Gastrocnemius medialis (tissue), 4 donors: ENCODE data around the gene ODAD4. TPM values are rescaled to one million over a fixed set of nuclear protein-coding genes. Genes with fewer than 3 reads are reported as not detected.
"Not testable (repeated sequence)": the region's sequence is repeated elsewhere in the genome, so short reads cannot be mapped to it uniquely, and the experiment has no call there.

Source experiments
- ATAC-seq, 2 donors: fragments of 150-250 bp; one replicate each; pipeline ENCODE4 v1.9.1; 2016
- DNase-seq, 2 donors: peaks; one replicate each; pipeline ENCODE4 v3.0.0-alpha.2; 2019
- H3K27ac ChIP-seq, 4 donors: fragments of 200-600 bp; sonication (generic); 1 replicate in 1 of 4; 2 replicates in 3 of 4; pipeline ENCODE4 v1.5.1; 2016 to 2018; ENCODE audit warnings: mild to moderate bottlenecking in 2 of 4, moderate library complexity in 1 of 4
- H3K27me3 ChIP-seq, 3 donors: fragments of 200-600 bp; sonication (generic) in 2 of 3; 1 replicate in 1 of 3; 2 replicates in 2 of 3; pipeline versions ENCODE4 v1.5.1 to v1.6.0; 2016 to 2019; ENCODE audit warnings: mild to moderate bottlenecking in 1 of 3, moderate library complexity in 1 of 3
- H3K36me3 ChIP-seq, 2 donors: fragments of 200-600 bp; sonication (generic) in 1 of 2; one replicate each; pipeline ENCODE4 v1.5.1; 2017 to 2018
- H3K4me1 ChIP-seq, 2 donors: fragments of 200-600 bp; sonication (generic) in 1 of 2; one replicate each; pipeline ENCODE4 v1.5.1; 2016 to 2017; ENCODE audit warnings: mild to moderate bottlenecking in 2 of 2
- H3K4me3 ChIP-seq, 4 donors: fragments of 200-600 bp; sonication (generic) in 3 of 4; 1 replicate in 1 of 4; 2 replicates in 3 of 4; pipeline ENCODE4 v1.5.1; 2016 to 2019; ENCODE audit warnings: mild to moderate bottlenecking in 2 of 4
- H3K9me3 ChIP-seq, 3 donors: fragments of 200-600 bp; sonication (generic) in 2 of 3; 1 replicate in 1 of 3; 2 replicates in 2 of 3; pipeline ENCODE4 v1.5.1; 2016 to 2019
- CTCF ChIP-seq, 5 experiments: fragments of 450-650 bp in 3 of 5; fragments of 200-600 bp in 2 of 5; sonication (generic) in 2 of 5; IDR thresholded peaks in 4 of 5; conservative IDR thresholded peaks in 1 of 5; 1 replicate in 4 of 5; 2 replicates in 1 of 5; pipeline ENCODE4 v1.5.1; 2016 to 2019; ENCODE audit warnings: antibody characterized with exemption in 5 of 5, mild to moderate bottlenecking in 3 of 5, moderate library complexity in 3 of 5
- POLR2A ChIP-seq, 2 donors: fragments of 450-650 bp; IDR thresholded peaks; one replicate each; pipeline ENCODE4 v1.6.1; 2017; ENCODE audit warnings: antibody characterized with exemption in 2 of 2, mild to moderate bottlenecking in 2 of 2, moderate library complexity in 2 of 2
- in situ Hi-C, 4 donors: fragments of 200-750 bp; cut with MboI; loops; one replicate each; pipeline versions ENCODE4 v1.15.0 to v1.8.0; 2017; ENCODE audit warnings: low sequenced_read_pairs in 4 of 4
- intact Hi-C: fragments of 100-400 bp; cut with DNase I; formaldehyde crosslinking; loops from one replicate; pipeline ENCODE4 v1.15.1; 2023; ENCODE audit warnings: low total_unique reads
- total RNA-seq, 4 donors: library from RNA; depleted of rRNA; stranded (reverse); fragments of >200 nt; gene quantifications; one replicate each; pipeline versions ENCODE4 v1.1.0 to v1.2.3, GENCODE V29; 2016

The ODAD4 gene
- total RNA-seq, 4 donors from 2014 or later, result 0.13 to 1.3 (median 0.20) TPM; not detected in 1

- DNase-seq (no peak), ATAC-seq (no peak)
- H3K36me3 ChIP-seq, result no peaks in the 10 kb centered on the region
- in situ Hi-C loops (no loop called here), intact Hi-C loops (no loop called here)
- H3K27ac ChIP-seq, result no peak overlapping the region
- peaks cover 5 to 12% of the 10 kb centered on the region in 2 donors for H3K4me1 ChIP-seq
- no peak overlapping the region for H3K4me3 ChIP-seq
- no peaks in the 10 kb centered on the region for H3K9me3 ChIP-seq
- no peaks in the 10 kb centered on the region for H3K27me3 ChIP-seq
- TF ChIP-seq POLR2A (IDR thresholded peaks at IDR 0.05) (no peak), CTCF (IDR thresholded peaks at IDR 0.05 in 4 of 5, conservative IDR thresholded peaks at IDR 0.05 in 1 of 5) (no peak)
Measured at GRCh38 chr17:41925991-41926590, 4.3 kb upstream of the ODAD4 start.

DNA sequence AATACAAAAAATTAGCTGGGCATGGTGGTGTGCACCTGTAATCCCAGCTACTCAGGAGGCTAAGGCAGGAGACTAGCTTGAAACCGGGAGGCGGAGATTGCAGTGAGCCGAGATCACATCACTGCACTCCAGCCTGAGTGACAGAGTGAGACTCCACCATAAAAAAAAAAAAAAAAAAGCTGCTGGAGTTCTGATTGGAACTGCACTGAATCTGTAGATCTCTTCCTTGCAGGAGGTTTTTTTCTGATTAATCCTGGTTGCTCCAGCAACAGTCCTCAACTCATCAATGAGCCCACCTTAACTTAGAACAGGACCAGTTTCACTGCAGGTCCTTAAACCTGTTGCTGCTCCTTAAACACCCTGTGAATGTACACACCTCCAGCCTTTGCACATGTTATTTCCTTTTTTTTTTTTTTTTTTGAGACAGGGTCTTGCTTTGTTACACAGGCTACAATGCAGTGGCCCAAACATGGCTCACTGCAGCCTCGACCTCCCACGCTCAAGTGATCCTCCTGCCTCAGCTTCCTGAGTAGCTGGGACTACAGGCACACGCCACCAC, 1.6 kb upstream of the ODAD4 start:
- peaks cover 5 to 12% of the 10 kb centered on the region in 2 donors for H3K4me1 ChIP-seq
- no peaks in the 10 kb centered on the region for H3K27me3 ChIP-seq
- in situ Hi-C loops, result no loop called here
- no peaks in the 10 kb centered on the region for H3K36me3 ChIP-seq
- H3K4me3 ChIP-seq, result no peak overlapping the region
- no peaks in the 10 kb centered on the region for H3K9me3 ChIP-seq
- TF ChIP-seq CTCF (IDR thresholded peaks at IDR 0.05 in 4 of 5, conservative IDR thresholded peaks at IDR 0.05 in 1 of 5) (no peak), POLR2A (IDR thresholded peaks at IDR 0.05) (no peak)
- peak overlapping the region in 2 of 4 donors; percentile 84 to 97 for H3K27ac ChIP-seq
- DNase-seq, result no peak
- ATAC-seq, result no peak
- intact Hi-C loops, result no loop called here

- in situ Hi-C loops, ATAC-seq, H3K27me3 ChIP-seq, H3K36me3 ChIP-seq, H3K9me3 ChIP-seq, DNase-seq: not testable (repeated sequence)
- intact Hi-C loops, result loop anchor here (1.0 kb wide), 2 partner anchors 11 to 36 kb away; partner anchors contain the start of gene CNP
- Histone ChIP-seq H3K27ac (peak overlapping the region; percentile 84 to 97 (median 90)), H3K4me1 (peaks cover 5 to 12% of the 10 kb centered on the region in 2 donors), H3K4me3 (peak overlapping the region; percentile 41 to 70 (median 62))
Measured at GRCh38 chr17:41930833-41931156, 378 bp downstream of the ODAD4 start.

- DNase-seq, ATAC-seq, in situ Hi-C loops, H3K4me3 ChIP-seq, H3K36me3 ChIP-seq, intact Hi-C loops, H3K9me3 ChIP-seq, H3K27me3 ChIP-seq, H3K27ac ChIP-seq: not testable (repeated sequence)
- H3K4me1 ChIP-seq, result peaks cover 5 to 12% of the 10 kb centered on the region in 2 donors
Measured at GRCh38 chr17:41931715-41932114, 1.3 kb downstream of the ODAD4 start.

GRCh38 chr17:41932816-41933389, 2.5 kb downstream of the ODAD4 start:
- TF ChIP-seq POLR2A (IDR thresholded peaks at IDR 0.05), result no peak
- no peak for TF ChIP-seq CTCF (IDR thresholded peaks at IDR 0.05 in 4 of 5, conservative IDR thresholded peaks at IDR 0.05 in 1 of 5)
- intact Hi-C loops, result no loop called here
- no peak for ATAC-seq
- H3K4me3 ChIP-seq, result no peak overlapping the region
- H3K4me1 ChIP-seq, result peaks cover 13 to 19% of the 10 kb centered on the region in 2 donors
- H3K9me3 ChIP-seq, result no peaks in the 10 kb centered on the region
- no peaks in the 10 kb centered on the region for H3K27me3 ChIP-seq
- in situ Hi-C loops, result no loop called here
- H3K27ac ChIP-seq, result no peak overlapping the region
- DNase-seq, result no peak
- no peaks in the 10 kb centered on the region for H3K36me3 ChIP-seq
